GM12874 (cell line): ENCODE data around the gene INPP5A.

ENCODE experiments used
- TF ChIP-seq, protein P1 (sequence below): IDR thresholded peaks from 2 replicates; pipeline ENCODE4 v1.5.1; 2011; ENCODE audit warnings: low read depth, mild to moderate bottlenecking, control low read depth, low read length, moderate library complexity; ENCODE audit not compliant: insufficient read depth

INPP5A gene

DNA sequence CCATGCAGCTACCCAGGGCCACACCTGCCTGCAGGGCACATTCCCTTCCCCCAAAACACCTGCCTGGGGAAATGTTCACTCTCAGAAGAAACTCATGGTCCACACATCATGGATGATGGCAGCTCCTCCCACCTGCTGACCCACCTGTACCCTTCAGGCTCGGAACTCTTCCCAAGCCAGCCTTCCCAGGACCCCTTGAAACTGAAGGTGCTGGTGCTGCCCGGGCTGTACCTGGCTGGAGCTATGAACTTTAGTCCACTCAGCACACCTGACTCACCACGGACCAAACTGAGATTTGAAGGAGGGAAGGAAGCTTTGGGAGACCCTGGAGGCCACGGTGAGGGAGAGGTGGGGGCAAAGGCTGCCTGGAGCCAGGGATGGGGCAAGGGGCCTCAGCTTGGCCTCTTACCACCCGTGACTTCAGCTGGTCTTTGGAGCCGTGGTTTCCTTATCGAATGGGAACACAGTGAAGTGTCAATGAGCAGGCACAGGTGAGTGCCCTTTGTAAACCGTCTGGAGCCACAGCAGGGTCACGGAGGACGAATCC lies 30.1 kb upstream of the INPP5A start:
- TF ChIP-seq, protein P1, sequence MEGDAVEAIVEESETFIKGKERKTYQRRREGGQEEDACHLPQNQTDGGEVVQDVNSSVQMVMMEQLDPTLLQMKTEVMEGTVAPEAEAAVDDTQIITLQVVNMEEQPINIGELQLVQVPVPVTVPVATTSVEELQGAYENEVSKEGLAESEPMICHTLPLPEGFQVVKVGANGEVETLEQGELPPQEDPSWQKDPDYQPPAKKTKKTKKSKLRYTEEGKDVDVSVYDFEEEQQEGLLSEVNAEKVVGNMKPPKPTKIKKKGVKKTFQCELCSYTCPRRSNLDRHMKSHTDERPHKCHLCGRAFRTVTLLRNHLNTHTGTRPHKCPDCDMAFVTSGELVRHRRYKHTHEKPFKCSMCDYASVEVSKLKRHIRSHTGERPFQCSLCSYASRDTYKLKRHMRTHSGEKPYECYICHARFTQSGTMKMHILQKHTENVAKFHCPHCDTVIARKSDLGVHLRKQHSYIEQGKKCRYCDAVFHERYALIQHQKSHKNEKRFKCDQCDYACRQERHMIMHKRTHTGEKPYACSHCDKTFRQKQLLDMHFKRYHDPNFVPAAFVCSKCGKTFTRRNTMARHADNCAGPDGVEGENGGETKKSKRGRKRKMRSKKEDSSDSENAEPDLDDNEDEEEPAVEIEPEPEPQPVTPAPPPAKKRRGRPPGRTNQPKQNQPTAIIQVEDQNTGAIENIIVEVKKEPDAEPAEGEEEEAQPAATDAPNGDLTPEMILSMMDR: no peak

DNA sequence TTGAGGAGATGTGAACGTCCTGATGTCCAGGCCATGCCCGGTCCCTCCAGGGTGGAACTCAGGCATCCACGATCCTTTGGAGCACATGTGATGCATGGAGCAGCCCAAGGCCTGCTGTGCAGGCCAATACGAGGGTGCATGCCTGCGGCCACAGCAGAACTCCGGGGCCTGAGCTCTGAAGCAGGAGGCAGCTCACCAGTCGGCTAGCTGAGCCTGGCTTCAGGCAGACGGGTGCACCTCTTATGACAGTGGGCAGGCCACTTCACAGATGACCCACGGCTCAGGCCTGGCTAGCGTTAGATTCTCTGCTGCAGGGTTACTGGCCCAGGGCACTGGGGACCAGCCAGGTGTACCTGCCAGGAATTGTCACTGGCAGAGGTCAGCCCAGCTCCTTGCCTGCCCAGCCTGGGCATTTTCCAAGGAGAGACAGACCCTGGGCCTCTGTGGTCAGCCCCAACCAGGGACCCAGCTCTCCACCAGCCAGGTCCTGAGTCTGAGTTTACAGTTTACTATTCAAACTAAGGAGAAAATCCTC lies 29.6 kb upstream of the INPP5A start:
- TF ChIP-seq, protein P1: no peak

DNA sequence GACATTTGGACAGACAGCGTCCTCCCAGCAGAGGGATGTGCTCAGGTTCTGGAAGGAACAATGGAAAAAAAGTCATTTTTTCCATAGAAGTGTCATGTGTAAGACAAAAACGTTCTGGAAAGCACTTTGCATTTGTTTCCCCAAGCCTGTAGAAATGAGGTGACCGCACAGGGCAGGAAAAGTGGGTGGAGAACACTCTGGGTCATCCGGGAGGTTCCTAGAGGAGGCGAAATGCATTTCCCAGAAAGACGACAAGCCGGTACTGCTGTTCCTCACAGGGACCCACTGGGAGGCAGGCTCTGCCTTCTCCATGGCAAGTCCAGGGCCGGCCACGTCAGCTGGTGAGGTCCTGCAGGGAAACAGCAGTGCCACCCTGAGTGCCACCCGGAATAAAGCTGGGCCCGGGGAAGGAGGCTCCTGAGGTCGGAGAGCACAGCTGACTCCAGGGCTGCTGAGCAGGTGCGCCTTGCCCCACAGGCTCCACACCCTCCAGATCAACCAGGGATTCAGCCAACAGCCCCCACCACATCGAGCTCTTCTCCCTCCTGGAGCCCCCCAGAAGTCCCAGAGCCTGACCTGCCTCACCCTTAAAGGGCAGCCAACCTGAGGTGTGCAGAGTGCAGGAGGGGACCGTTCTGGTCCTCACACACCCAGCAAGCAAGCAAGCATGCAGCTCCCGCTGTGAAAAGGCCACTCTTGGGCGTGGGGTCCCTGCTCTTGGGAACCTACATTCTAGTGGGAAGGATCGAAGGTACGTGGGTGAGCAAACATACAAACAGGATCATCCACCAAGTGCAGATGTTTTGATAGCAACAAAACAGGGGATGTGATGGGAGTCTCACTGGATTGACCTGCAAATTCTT lies 28.8 kb upstream of the INPP5A start:
- TF ChIP-seq, protein P1: no peak

DNA sequence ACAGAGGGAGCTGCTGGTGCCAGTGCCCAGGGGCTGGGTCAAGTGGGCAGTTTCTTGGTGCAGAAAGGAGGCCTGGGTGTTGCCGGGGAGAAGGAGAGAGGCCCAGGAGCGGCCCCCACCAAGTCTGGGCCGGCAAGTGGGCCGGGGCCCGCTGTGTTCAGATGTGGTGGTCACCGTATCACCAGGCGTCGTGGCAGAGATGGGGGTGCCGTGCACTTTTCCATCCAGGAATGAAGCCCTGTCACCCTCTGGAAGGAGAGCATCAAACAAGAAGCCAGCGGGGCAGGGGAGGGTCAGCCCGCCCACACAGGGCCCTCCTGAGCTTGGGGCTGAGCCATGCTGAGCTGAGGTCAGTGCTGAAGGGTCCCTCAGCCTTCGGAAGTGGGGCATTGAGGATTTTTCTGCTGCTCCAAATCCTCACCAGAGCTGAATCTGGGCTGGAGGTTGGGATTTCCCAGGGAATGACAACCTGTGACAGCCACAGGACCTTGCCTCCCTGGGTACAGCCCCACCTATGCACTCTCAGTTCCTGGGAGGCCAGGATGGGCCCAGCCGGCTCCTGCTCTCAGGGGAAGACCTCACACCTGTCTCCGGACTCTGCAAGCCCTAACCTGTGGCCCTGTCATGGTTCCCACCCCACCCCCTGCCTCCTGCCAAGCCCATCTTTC lies 27.9 kb upstream of the INPP5A start:
- TF ChIP-seq, protein P1: no peak

DNA sequence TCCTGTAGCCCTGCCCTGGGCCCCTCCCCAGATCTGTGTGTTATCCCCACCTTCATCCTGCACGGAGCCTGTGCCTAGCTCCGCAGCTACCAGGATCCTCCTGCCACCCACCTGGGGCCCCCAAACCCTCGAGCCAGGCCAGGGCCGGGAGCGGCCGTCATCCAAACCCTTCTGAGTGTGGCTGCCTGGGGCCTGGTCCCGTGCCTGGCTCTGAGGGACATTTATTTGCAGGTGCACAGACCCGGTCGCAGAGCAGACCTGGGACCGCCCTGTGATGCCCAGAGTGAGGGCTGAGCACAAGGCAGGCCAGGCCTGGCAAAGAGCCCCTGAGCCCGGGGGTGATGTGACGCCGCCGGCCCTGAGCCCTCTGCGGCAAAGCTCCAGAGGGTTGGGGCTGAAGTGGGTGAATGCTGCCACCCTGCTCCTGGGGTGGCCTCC lies 27.4 kb upstream of the INPP5A start:
- TF ChIP-seq, protein P1: no peak

DNA sequence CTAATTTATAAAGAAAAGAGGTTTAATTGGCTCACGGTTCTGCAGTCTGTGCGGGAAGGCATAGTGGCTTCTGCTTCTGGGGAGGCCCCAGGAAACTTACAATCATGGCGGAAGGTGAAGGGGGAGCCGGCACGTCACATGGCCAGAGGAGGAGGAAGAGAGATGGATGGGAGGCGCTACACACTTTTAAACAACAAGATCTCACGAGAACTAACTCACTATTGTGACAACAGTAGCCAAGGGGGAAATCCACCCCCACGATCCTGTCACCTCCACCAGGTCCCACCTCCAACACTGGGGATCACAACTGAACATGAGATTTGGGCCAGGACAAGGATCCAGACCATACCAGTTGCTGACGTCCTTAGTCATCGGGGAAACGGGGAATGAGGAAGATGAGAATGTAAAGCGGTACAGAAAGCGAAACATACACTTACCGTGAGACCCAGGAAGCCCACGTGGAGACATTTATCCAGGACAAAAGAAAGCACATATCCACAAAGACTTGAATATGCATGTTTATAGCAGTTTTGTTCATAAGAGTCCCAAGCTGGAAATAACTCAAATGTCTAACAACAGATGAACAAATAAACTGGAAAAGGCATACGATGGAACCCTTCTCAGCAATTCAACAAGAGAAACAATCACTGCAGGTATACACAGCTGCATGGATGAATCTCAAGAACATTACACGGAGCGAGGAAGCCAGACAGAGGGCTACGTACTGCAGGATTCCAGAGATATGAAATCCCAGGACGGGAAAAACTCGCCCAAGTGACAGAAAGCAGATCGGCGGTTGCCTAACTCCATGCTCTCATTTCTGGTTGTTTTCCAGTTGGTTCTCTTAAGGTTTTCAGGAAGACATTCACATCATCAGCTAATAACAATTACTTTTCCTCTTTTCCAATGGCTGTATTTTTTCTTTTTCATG lies 26.2 kb upstream of the INPP5A start:
- TF ChIP-seq, protein P1: no peak
